HEK293 (cell line): ENCODE data around the gene MAPK14.

Source experiments
- CTCF ChIA-PET: fragments of 350-600 bp; formaldehyde crosslinking; extraction: SDS; loops from one replicate; lab custom pipeline; 2021; ENCODE audit warnings: antibody characterized with exemption; lab: Yijun Ruan, JAX
- POLR2A ChIA-PET: fragments of 300-600 bp; formaldehyde crosslinking; extraction: SDS; loops from one replicate; lab custom pipeline; 2020; ENCODE audit warnings: antibody characterized with exemption, inconsistent platforms; lab: Yijun Ruan, JAX
- H3K27ac ChIP-seq: fragments of 200-500 bp; sonication (Bioruptor generic); 2 replicates; pipeline ENCODE4 v1.5.1; 2014; ENCODE audit warnings: low read depth, low read length, control low read depth, inconsistent platforms; ENCODE audit errors: extremely low read depth
- H3K36me3 ChIP-seq, 2 experiments: fragments of 200-500 bp in 1 of 2; sonication (Bioruptor generic) in 1 of 2; 1 replicate in 1 of 2; 2 replicates in 1 of 2; pipeline ENCODE4 v1.5.1; 2014 to 2017; ENCODE audit warnings: inconsistent platforms in 2 of 2, low read length in 2 of 2; ENCODE audit not compliant: control insufficient read depth in 2 of 2, insufficient read depth in 1 of 2
- H3K4me1 ChIP-seq: fragments of 200-500 bp; sonication (Bioruptor generic); 2 replicates; pipeline ENCODE4 v1.5.1; 2014; ENCODE audit warnings: mild to moderate bottlenecking, low read length, inconsistent platforms; ENCODE audit not compliant: control insufficient read depth, insufficient read depth
- H3K4me3 ChIP-seq: 2 replicates; pipeline ENCODE4 v1.5.1; 2011; ENCODE audit warnings: low read depth, mild to moderate bottlenecking, control low read depth, low read length, moderate library complexity
- H3K9me3 ChIP-seq: fragments of 200-500 bp; sonication (Bioruptor generic); 2 replicates; pipeline ENCODE4 v1.5.1; 2014; ENCODE audit warnings: low read depth, low read length, inconsistent platforms; ENCODE audit not compliant: control insufficient read depth, insufficient read depth
- HOXA7 ChIP-seq: sonication (generic); formaldehyde crosslinking; IDR thresholded peaks from 2 replicates; pipeline ENCODE4 v1.8.1; 2022; ENCODE audit warnings: missing genetic modification reagents, borderline replicate concordance
- HOXD13 ChIP-seq: sonication (generic); formaldehyde crosslinking; IDR thresholded peaks from 2 replicates; pipeline ENCODE4 v1.8.0; 2022; ENCODE audit warnings: missing genetic modification reagents, borderline replicate concordance
- KLF1 ChIP-seq: fragments of 450-650 bp; formaldehyde crosslinking; IDR thresholded peaks from 2 replicates; pipeline ENCODE4 v1.5.1; 2016; ENCODE audit warnings: missing biosample characterization, missing genetic modification characterization
- MEIS1 ChIP-seq: sonication (generic); formaldehyde crosslinking; IDR thresholded peaks from 2 replicates; pipeline ENCODE4 v1.8.1; 2022; ENCODE audit warnings: missing genetic modification reagents, mild to moderate bottlenecking, borderline replicate concordance
- PRDM10 ChIP-seq: fragments of 450-650 bp; formaldehyde crosslinking; IDR thresholded peaks from 2 replicates; pipeline ENCODE4 v1.5.1; 2016; ENCODE audit warnings: missing biosample characterization, missing genetic modification characterization
- SCRT1 ChIP-seq: fragments of 450-650 bp; formaldehyde crosslinking; IDR thresholded peaks from 2 replicates; pipeline ENCODE4 v1.5.1; 2016; ENCODE audit warnings: missing biosample characterization, missing genetic modification characterization, borderline replicate concordance
- YY1 ChIP-seq: fragments of 450-650 bp; formaldehyde crosslinking; IDR thresholded peaks from 2 replicates; pipeline ENCODE4 v1.5.1; 2018; ENCODE audit warnings: missing biosample characterization, missing genetic modification characterization
- ZEB2 ChIP-seq: fragments of 450-650 bp; formaldehyde crosslinking; IDR thresholded peaks from 2 replicates; pipeline ENCODE4 v1.5.1; 2016; ENCODE audit warnings: missing biosample characterization, missing genetic modification characterization
- ZIC2 ChIP-seq: fragments of 450-650 bp; formaldehyde crosslinking; IDR thresholded peaks from 2 replicates; pipeline ENCODE4 v1.5.1; 2016; ENCODE audit warnings: missing biosample characterization, missing genetic modification characterization
- ZNF112 ChIP-seq: fragments of 450-650 bp; formaldehyde crosslinking; IDR thresholded peaks from 2 replicates; pipeline ENCODE4 v1.5.0; 2017; ENCODE audit warnings: missing biosample characterization, missing genetic modification characterization
- ZNF16 ChIP-seq: fragments of 450-650 bp; formaldehyde crosslinking; IDR thresholded peaks from 2 replicates; pipeline ENCODE4 v1.5.1; 2016; ENCODE audit warnings: low read depth, missing biosample characterization, missing genetic modification characterization
- ZNF223 ChIP-seq: fragments of 450-650 bp; formaldehyde crosslinking; IDR thresholded peaks from 2 replicates; pipeline ENCODE4 v1.5.1; 2016; ENCODE audit warnings: missing biosample characterization, missing genetic modification characterization
- ZNF354C ChIP-seq: fragments of 450-650 bp; formaldehyde crosslinking; IDR thresholded peaks from 2 replicates; pipeline ENCODE4 v1.5.1; 2016; ENCODE audit warnings: missing biosample characterization, missing genetic modification characterization, low read depth, borderline replicate concordance
- ZNF366 ChIP-seq: fragments of 450-650 bp; formaldehyde crosslinking; conservative IDR thresholded peaks from 2 replicates; pipeline ENCODE4 v1.5.1; 2016; ENCODE audit warnings: missing biosample characterization, missing genetic modification characterization
- ZNF391 ChIP-seq: fragments of 450-650 bp; formaldehyde crosslinking; IDR thresholded peaks from 2 replicates; pipeline ENCODE4 v1.5.1; 2016; ENCODE audit warnings: low read depth, missing biosample characterization, missing genetic modification characterization, borderline replicate concordance
- ZNF394 ChIP-seq: fragments of 450-650 bp; formaldehyde crosslinking; IDR thresholded peaks from 2 replicates; pipeline ENCODE4 v1.5.1; 2016; ENCODE audit warnings: missing biosample characterization, missing genetic modification characterization, mild to moderate bottlenecking, moderate library complexity, borderline replicate concordance
- ZNF404 ChIP-seq: fragments of 450-650 bp; formaldehyde crosslinking; IDR thresholded peaks from 2 replicates; pipeline ENCODE4 v1.5.1; 2017; ENCODE audit warnings: missing biosample characterization, missing genetic modification characterization
- ZNF529 ChIP-seq: fragments of 450-650 bp; formaldehyde crosslinking; IDR thresholded peaks from 2 replicates; pipeline ENCODE4 v1.5.1; 2017; ENCODE audit warnings: missing genetic modification characterization, missing biosample characterization; ENCODE audit not compliant: insufficient replicate concordance
- ZNF530 ChIP-seq: fragments of 450-650 bp; formaldehyde crosslinking; IDR thresholded peaks from 2 replicates; pipeline ENCODE4 v1.5.1; 2016; ENCODE audit warnings: low read depth, missing biosample characterization, missing genetic modification characterization
- ZNF555 ChIP-seq: fragments of 450-650 bp; formaldehyde crosslinking; conservative IDR thresholded peaks from 2 replicates; pipeline ENCODE4 v1.5.1; 2017; ENCODE audit warnings: missing biosample characterization, mild to moderate bottlenecking, missing genetic modification characterization, inconsistent platforms
- ZNF600 ChIP-seq: fragments of 450-650 bp; formaldehyde crosslinking; IDR thresholded peaks from 2 replicates; pipeline ENCODE4 v1.5.1; 2016; ENCODE audit warnings: missing biosample characterization, missing genetic modification characterization
- ZNF624 ChIP-seq: fragments of 450-650 bp; formaldehyde crosslinking; IDR thresholded peaks from 2 replicates; pipeline ENCODE4 v1.5.1; 2017; ENCODE audit warnings: missing biosample characterization, missing genetic modification characterization
- ZNF660 ChIP-seq: fragments of 450-650 bp; IDR thresholded peaks from 2 replicates; pipeline ENCODE4 v1.5.1; 2018; ENCODE audit warnings: missing biosample characterization, mild to moderate bottlenecking, missing genetic modification characterization
- ZNF701 ChIP-seq: fragments of 450-650 bp; formaldehyde crosslinking; IDR thresholded peaks from 2 replicates; pipeline ENCODE4 v1.5.1; 2016; ENCODE audit warnings: missing biosample characterization, missing genetic modification characterization
- ZSCAN23 ChIP-seq: fragments of 450-650 bp; formaldehyde crosslinking; IDR thresholded peaks from 2 replicates; pipeline ENCODE4 v1.5.1; 2016; ENCODE audit warnings: missing biosample characterization, missing genetic modification characterization
- ZSCAN4 ChIP-seq: fragments of 450-650 bp; formaldehyde crosslinking; IDR thresholded peaks from 2 replicates; pipeline ENCODE4 v1.5.1; 2017; ENCODE audit warnings: missing biosample characterization, missing genetic modification characterization
- TF ChIP-seq, protein P1 (sequence below): fragments of 450-650 bp; formaldehyde crosslinking; IDR thresholded peaks from 2 replicates; pipeline ENCODE4 v1.5.0; 2017; ENCODE audit warnings: missing biosample characterization, missing genetic modification characterization, borderline replicate concordance

MAPK14 gene

DNA sequence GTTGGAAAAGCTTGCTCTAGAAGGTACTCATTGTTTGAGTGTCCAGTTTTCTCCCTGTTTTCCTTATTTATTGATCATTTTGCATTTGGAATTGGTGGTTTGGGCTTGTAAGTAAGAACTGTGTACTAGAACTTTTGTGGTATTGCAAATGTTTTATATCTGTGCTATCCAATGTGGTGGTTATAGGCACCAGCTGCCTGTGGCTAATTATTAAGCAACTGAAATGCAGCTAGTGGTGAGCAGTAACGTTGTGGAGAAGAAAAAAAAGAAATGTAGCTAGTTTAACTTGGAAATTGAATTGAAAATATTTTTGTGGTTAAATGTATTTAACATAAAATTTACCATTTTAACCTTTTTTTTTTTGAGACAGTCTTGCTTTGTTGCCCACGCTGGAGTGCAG, 52.0 kb downstream of the MAPK14 start:
- H3K9me3 ChIP-seq = no peaks in the 10 kb centered on the region
- no peaks in the 10 kb centered on the region for H3K4me1 ChIP-seq
- H3K4me3 ChIP-seq = no peak overlapping the region
- TF ChIP-seq ZNF660 (tag by site-specific recombination) (no peak), ZNF391 (no peak), ZNF529 (tag by site-specific recombination) (no peak), ZNF112 (tag by site-specific recombination) (no peak), ZIC2 (no peak), ZSCAN23 (tag by site-specific recombination) (no peak), SCRT1 (tag by site-specific recombination) (no peak), ZNF701 (tag by site-specific recombination) (no peak), ZNF354C (no peak), ZNF16 (no peak)
- TF ChIP-seq, protein P1, sequence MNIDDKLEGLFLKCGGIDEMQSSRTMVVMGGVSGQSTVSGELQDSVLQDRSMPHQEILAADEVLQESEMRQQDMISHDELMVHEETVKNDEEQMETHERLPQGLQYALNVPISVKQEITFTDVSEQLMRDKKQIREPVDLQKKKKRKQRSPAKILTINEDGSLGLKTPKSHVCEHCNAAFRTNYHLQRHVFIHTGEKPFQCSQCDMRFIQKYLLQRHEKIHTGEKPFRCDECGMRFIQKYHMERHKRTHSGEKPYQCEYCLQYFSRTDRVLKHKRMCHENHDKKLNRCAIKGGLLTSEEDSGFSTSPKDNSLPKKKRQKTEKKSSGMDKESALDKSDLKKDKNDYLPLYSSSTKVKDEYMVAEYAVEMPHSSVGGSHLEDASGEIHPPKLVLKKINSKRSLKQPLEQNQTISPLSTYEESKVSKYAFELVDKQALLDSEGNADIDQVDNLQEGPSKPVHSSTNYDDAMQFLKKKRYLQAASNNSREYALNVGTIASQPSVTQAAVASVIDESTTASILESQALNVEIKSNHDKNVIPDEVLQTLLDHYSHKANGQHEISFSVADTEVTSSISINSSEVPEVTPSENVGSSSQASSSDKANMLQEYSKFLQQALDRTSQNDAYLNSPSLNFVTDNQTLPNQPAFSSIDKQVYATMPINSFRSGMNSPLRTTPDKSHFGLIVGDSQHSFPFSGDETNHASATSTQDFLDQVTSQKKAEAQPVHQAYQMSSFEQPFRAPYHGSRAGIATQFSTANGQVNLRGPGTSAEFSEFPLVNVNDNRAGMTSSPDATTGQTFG (tag by site-specific recombination) = no peak
- H3K36me3 ChIP-seq = peaks cover 13 to 89% of the 10 kb centered on the region in 2 experiments
- ChIA-PET POLR2A (no interaction called here), CTCF (interaction anchor here (0.6 to 4.6 kb wide), 4 partner anchors 15 to 679 kb away, joined by 3 to 43 read pairs (median 8); partner anchors contain the start of gene MAPK14)
- H3K27ac ChIP-seq = no peak overlapping the region

DNA sequence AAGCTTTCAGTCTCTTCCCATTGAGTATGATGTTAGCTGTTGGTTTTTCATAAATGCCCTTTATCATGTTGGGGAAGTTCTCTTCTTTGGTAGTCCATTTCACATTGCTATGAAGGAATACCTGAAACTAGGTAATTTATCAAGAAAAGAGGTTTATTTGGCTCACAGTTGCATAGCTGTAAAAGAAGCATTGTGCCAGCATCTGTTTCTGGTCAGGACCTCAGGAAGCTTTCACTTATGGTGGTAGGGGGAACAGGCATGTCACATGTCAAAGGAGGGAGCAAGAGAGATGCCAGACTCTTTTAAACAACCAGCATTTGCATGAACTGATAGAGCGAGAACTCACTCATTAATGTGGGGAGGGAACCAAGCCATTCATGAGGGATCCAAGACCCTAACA, 54.7 kb downstream of the MAPK14 start:
- Histone ChIP-seq H3K9me3 (no peaks in the 10 kb centered on the region), H3K4me3 (no peak overlapping the region), H3K27ac (no peak overlapping the region), H3K4me1 (no peaks in the 10 kb centered on the region), H3K36me3 (peaks cover 13 to 69% of the 10 kb centered on the region in 2 experiments)
- ChIA-PET POLR2A (no interaction called here), CTCF (interaction anchor here (1.5 to 6.3 kb wide), 2 partner anchors 13 to 55 kb away, joined by 6 to 49 read pairs; partner anchors contain the start of gene MAPK14)
- no peak for TF ChIP-seq ZNF529 (tag by site-specific recombination)
- no peak for TF ChIP-seq ZEB2
- TF ChIP-seq ZNF394 = no peak
- no peak for TF ChIP-seq ZNF555

DNA sequence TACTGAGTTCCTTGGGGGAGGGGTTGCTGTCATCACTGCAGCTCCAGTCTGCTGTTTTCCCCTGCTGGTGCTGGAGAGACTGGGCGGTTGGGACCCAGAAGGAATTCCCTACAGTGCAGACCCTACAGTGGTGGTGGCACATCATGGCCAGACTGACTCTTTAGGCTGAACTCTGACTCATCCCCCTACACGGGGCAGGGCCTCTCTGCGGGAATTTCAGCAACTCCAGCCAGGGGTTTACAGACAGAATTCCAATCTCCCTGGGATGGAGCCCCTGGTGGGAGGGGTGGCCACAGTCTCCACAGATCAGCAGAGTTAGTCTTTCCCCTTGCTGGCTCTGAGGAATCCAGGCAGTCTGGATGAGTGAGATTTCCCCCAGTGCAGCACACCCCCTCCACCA, 55.8 kb downstream of the MAPK14 start:
- no peak overlapping the region for H3K27ac ChIP-seq
- peaks cover 13 to 58% of the 10 kb centered on the region in 2 experiments for H3K36me3 ChIP-seq
- POLR2A ChIA-PET = no interaction called here
- H3K4me1 ChIP-seq = no peaks in the 10 kb centered on the region
- no peak overlapping the region for H3K4me3 ChIP-seq
- CTCF ChIA-PET = interaction anchor here (6.3 kb wide), 1 partner anchor 12 kb away, joined by 49 read pairs; no protein-coding TSS in a partner anchor
- no peaks in the 10 kb centered on the region for H3K9me3 ChIP-seq
- no peak for TF ChIP-seq ZNF366
- TF ChIP-seq ZNF624 (tag by site-specific recombination) = no peak
- TF ChIP-seq ZSCAN4 (tag by site-specific recombination) = no peak
- no peak for TF ChIP-seq ZNF530 (tag by site-specific recombination)
- no peak for TF ChIP-seq PRDM10 (tag by site-specific recombination)
- TF ChIP-seq HOXD13 (CRISPR knock-in tag) = no peak
- TF ChIP-seq YY1 = no peak
- no peak for TF ChIP-seq HOXA7
- no peak for TF ChIP-seq KLF1 (tag by site-specific recombination)
- no peak for TF ChIP-seq MEIS1 (CRISPR knock-in tag)
- no peak for TF ChIP-seq ZNF404 (tag by site-specific recombination)
- TF ChIP-seq ZNF223 = no peak
- TF ChIP-seq ZNF391 = no peak
- TF ChIP-seq ZNF600 (tag by site-specific recombination) = no peak
